ENCODE data around the gene SCYGR2.
"Not testable (repeated sequence)": the region's sequence is repeated elsewhere in the genome, so short reads cannot be mapped to it uniquely, and the experiment has no call there.

The SCYGR2 gene

DNA sequence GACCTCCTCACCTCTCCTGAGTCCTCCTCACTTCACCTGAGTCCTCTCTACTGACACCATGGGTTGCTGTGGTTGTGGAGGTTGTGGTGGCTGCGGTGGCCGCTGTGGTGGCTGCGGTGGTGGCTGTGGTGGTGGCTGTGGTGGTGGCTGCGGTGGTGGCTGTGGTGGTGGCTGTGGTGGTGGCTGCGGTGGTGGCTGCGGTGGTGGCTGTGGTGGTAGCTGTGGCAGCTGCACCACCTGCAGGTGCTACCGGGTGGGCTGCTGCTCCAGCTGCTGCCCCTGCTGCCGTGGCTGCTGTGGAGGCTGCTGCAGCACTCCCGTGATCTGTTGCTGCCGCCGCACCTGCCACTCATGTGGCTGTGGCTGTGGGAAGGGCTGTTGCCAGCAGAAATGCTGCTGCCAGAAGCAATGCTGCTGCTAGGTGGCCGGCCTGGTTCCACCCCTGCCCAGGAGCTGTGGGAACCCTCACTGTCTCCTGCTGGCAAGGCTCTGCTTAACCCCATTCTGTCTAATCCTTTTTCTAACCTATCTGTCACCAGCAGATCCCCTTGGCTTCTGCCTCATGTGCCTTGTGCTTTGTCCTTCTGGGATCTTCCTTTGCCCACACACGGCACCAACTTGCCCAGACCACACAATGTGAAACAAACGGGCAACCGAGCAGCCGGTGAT is at the start of gene SCYGR2:
SCYGR2 (plus strand) TSS at position 59 of the 669 bp plus-strand sequence; CDS start at position 59, 0 bp downstream.
- DNase-seq (ENCODE audit: extremely low read depth, low read depth), result not testable (repeated sequence)

DNA sequence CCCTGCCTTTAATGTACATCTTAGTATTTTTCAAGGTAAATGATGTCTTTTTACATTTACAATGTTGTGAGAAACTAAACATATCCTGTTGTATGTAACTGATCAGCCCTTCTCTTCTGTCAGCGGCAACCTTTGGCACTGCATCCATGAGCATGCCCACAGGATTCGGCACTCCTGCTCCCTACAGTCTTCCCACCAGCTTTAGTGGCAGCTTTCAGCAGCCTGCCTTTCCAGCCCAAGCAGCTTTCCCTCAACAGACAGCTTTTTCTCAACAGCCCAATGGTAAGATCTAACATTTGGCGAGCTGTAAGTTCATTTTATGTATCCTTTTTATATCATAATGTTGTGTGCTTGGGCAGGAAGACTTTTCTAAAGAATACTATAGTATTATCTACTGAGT is 46.9 kb upstream of the SCYGR2 start:
- TF ChIP-seq CTCF (IDR thresholded peaks at IDR 0.05; ENCODE audit: low read depth, low read length), result no peak
- no peak for DNase-seq (ENCODE audit: extremely low read depth, low read depth)

DNA sequence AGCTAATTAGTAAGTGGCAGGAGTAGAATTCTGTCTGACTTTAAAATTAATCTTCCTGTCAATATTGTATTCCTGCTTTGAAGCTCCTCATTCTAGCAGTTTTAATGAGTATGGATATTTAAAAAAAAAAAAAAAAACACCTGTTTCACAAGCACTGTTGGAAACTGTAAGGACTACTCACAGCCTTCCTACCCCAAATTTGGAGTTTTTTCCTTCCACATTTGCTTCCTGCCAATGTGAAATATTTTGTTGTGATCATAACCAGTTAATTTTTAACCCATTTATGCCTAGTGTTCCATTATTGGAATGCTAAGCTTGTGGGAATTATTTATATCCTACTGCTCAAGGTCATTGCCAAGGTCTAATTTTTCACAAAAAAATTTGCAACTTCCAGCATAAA is 36.1 kb upstream of the SCYGR2 start:
- no peak for DNase-seq (ENCODE audit: extremely low read depth, low read depth)
- no peak for TF ChIP-seq CTCF (IDR thresholded peaks at IDR 0.05; ENCODE audit: low read depth, low read length)

- DNase-seq (ENCODE audit: extremely low read depth, low read depth), result no peak
- TF ChIP-seq CTCF (IDR thresholded peaks at IDR 0.05; ENCODE audit: low read depth, low read length), result no peak
These were observed 33.6 kb upstream of the SCYGR2 start for GRCh38 chr2:227565080-227565479.

DNA sequence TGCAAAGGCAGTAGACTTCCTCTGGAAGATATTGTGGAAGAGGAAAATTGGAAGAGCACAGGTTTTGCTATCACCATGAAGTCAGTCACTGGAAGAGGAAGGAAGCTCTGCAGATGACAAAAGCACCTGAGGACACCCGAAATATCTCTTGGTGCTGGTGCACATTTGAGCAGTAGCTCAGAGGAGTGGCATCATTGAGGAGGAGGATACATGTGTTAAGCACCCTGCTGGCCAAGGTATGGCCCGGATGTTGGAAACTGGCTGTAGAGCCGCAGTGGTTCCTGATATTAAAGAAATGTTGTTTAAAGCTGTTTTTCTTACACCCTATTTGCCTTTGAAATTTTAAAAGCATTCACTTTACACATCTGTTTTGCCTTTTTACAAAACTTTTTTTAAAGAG is 32.7 kb upstream of the SCYGR2 start:
- DNase-seq (ENCODE audit: extremely low read depth, low read depth), result no peak
- no peak for TF ChIP-seq CTCF (IDR thresholded peaks at IDR 0.05; ENCODE audit: low read depth, low read length)

DNA sequence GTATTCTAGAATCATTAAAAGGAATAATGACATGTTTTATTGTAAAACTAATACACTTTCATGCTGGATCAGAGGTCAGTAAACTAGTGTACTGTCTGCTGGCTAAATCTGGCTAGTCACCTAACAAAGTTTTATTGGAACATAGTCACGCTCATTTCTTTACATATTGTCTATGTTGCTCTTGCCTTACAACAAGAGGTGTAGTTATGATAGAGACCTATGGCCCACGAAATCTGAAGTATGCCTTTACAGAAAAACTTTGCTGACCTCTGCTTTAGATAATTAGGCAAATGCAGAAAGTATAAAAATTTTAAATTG is 29.9 kb upstream of the SCYGR2 start:
- no peak for DNase-seq (ENCODE audit: extremely low read depth, low read depth)
- no peak for TF ChIP-seq CTCF (IDR thresholded peaks at IDR 0.05; ENCODE audit: low read depth, low read length)

GRCh38 chr2:227570615-227571014 is 28.1 kb upstream of the SCYGR2 start:
- no peak for TF ChIP-seq CTCF (IDR thresholded peaks at IDR 0.05; ENCODE audit: low read depth, low read length)

DNA sequence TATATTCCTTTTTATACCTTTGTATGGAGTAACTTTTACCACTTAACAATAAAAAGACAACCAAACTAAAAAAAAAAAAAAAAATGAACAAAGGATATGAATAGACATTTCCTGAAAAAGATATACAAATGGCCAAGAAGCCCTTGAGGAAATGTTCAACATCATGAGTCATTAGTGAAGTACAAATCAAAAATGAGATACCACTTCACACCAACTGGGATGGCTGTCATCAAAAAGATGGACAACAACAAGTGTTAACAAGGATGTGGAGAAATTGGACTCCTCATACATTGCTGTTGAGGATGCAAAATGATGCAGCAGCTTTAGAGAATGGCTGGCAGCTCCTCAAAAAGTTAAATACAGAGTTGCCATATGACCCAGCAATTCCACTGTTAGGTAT is 22.6 kb upstream of the SCYGR2 start:
- no peak for DNase-seq (ENCODE audit: extremely low read depth, low read depth)
- TF ChIP-seq CTCF (IDR thresholded peaks at IDR 0.05; ENCODE audit: low read depth, low read length), result no peak

More at GRCh38 chr2:227570615-227571014, 28.1 kb upstream of the SCYGR2 start:
- DNase-seq (ENCODE audit: extremely low read depth, low read depth), result no peak

Data from AG09319 (cell line).